Transverse colon (tissue), 4 donors: Measurements from ENCODE around the gene ASTN1. TPM values are rescaled to one million over a fixed set of nuclear protein-coding genes. Genes with fewer than 3 reads are reported as not detected.
A peak's percentile ranks its signal among the peaks of the same experiment; 100 is the strongest.

Experiments used
- DNase-seq: peaks from one replicate; pipeline ENCODE4 v3.0.0-alpha.2; 2019
- H3K27ac ChIP-seq, 4 donors: fragments of 200-600 bp; sonication (generic); 2 replicates each; pipeline ENCODE4 v1.5.1; 2016 to 2018; ENCODE audit warnings: inconsistent platforms in 4 of 4
- H3K27me3 ChIP-seq: fragments of 200-600 bp; sonication (generic); 2 replicates; pipeline ENCODE4 v1.5.1; 2017; ENCODE audit warnings: inconsistent platforms
- H3K36me3 ChIP-seq, 4 donors: fragments of 200-600 bp; sonication (generic); 2 replicates each; pipeline ENCODE4 v1.5.1; 2017 to 2019; ENCODE audit warnings: inconsistent platforms in 4 of 4
- H3K4me1 ChIP-seq, 4 donors: fragments of 200-600 bp; sonication (generic); 2 replicates each; pipeline ENCODE4 v1.5.1; 2017 to 2020; ENCODE audit warnings: inconsistent platforms in 4 of 4
- H3K4me3 ChIP-seq, 4 donors: fragments of 200-600 bp; sonication (generic); 1 replicate in 1 of 4; 2 replicates in 3 of 4; pipeline versions ENCODE4 v1.5.1 to v1.6.1; 2017 to 2019; ENCODE audit warnings: inconsistent platforms in 4 of 4
- H3K9me3 ChIP-seq, 2 donors: fragments of 200-600 bp; sonication (generic); 2 replicates each; pipeline ENCODE4 v1.5.1; 2017 to 2019; ENCODE audit warnings: inconsistent platforms in 2 of 2
- CTCF ChIP-seq, 5 experiments: fragments of 200-600 bp in 3 of 5; fragments of 450-650 bp in 2 of 5; sonication (generic) in 3 of 5; IDR thresholded peaks; 1 replicate in 2 of 5; 2 replicates in 3 of 5; pipeline ENCODE4 v1.5.1; 2016 to 2017; ENCODE audit warnings: antibody characterized with exemption in 5 of 5, inconsistent platforms in 3 of 5, mild to moderate bottlenecking in 2 of 5, moderate library complexity in 1 of 5
- EP300 ChIP-seq: sonication (generic); formaldehyde crosslinking; IDR thresholded peaks from one replicate; pipeline ENCODE4 v1.6.1; 2017; ENCODE audit warnings: antibody characterized with exemption, low read depth
- POLR2A ChIP-seq: fragments of 450-650 bp; IDR thresholded peaks from one replicate; pipeline ENCODE4 v1.6.1; 2016; ENCODE audit warnings: antibody characterized with exemption, mild to moderate bottlenecking, moderate library complexity
- POLR2AphosphoS5 ChIP-seq, 3 donors: sonication (generic); formaldehyde crosslinking; IDR thresholded peaks; one replicate each; pipeline ENCODE4 v1.6.1; 2016; ENCODE audit warnings: antibody characterized with exemption in 3 of 3
- WGBS, 2 donors: methylation state at CpG; one replicate each; pipeline ENCODE4 v1.1.5; 2018; ENCODE audit warnings: low coverage in 1 of 2; 5-methylcytosine and 5-hydroxymethylcytosine counted together
- in situ Hi-C, 4 donors: fragments of 200-750 bp; cut with MboI; loops; one replicate each; pipeline versions ENCODE4 v1.15.0 to v1.15.1; 2017; ENCODE audit warnings: low sequenced_read_pairs in 3 of 4, low pct_ligation_motif_present in 1 of 4, low pct_unique_long_range_greater_than_20kb in 1 of 4
- intact Hi-C: fragments of 100-400 bp; cut with DNase I; formaldehyde crosslinking; loops from one replicate; pipeline ENCODE4 v1.15.1; 2023; ENCODE audit warnings: low total_unique reads
- total RNA-seq, 4 donors: library from RNA; depleted of rRNA; stranded (reverse); fragments of >200 nt; gene quantifications; one replicate each; pipeline ENCODE4 v1.1.0, GENCODE V29; 2016

Gene ASTN1
- total RNA-seq, 4 donors from 2014 or later, result 0.27 to 3.0 (median 0.74) TPM

- Histone ChIP-seq H3K36me3 (no peaks in the 10 kb centered on the region), H3K4me3 (no peak overlapping the region), H3K4me1 (no peaks in the 10 kb centered on the region), H3K27me3 (no peaks in the 10 kb centered on the region), H3K27ac (no peak overlapping the region), H3K9me3 (no peaks in the 10 kb centered on the region)
- no peak for TF ChIP-seq EP300
- 40 to 71% methylated on average over 1 to 3 of the region's 3 CpGs for WGBS, 2 donors
- DNase-seq, result no peak
- intact Hi-C loops, result no loop called here
- in situ Hi-C loops, result loop anchor here (10.0 to 25.0 kb wide), 3 partner anchors 331 to 1052 kb away; no protein-coding TSS in a partner anchor
Observed at GRCh38 chr1:176885341-176885740, 279.2 kb downstream of the ASTN1 start.

GRCh38 chr1:176884911-176885310, 279.6 kb downstream of the ASTN1 start:
- intact Hi-C loops (loop anchor here (5.0 kb wide), 1 partner anchor 508 kb away; no protein-coding TSS in a partner anchor), in situ Hi-C loops (loop anchor here (10.0 to 25.0 kb wide), 3 partner anchors 330 to 1052 kb away; no protein-coding TSS in a partner anchor)
- Histone ChIP-seq H3K27ac (no peak overlapping the region), H3K4me1 (no peaks in the 10 kb centered on the region), H3K4me3 (no peak overlapping the region), H3K36me3 (no peaks in the 10 kb centered on the region), H3K9me3 (no peaks in the 10 kb centered on the region), H3K27me3 (no peaks in the 10 kb centered on the region)
- TF ChIP-seq POLR2A (no peak), EP300 (no peak), CTCF (IDR thresholded peaks at IDR 0.05) (no peak), POLR2AphosphoS5 (IDR thresholded peaks at IDR 0.05) (no peak)
- WGBS, 2 donors, result 60 to 88% methylated on average over 1 of the region's 1 CpG
- no peak for DNase-seq

DNA sequence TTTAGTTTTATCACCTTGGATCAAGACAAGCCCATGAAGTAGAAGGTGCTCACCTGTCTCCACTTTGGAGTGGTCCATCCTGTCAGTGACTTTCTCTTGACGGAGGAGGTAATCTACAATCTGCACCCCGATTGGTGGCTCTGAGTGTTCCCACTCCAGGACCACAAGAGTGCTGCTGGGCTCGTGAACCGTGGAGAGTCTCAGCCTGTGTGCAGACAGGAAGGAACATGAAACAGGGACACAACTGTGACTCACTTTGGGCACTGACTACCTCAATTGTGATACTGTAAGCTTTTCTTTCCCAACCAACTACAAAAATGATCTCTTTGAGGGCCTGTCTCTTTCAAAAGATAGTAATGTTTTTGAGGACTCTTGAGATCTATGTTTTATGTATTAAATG, 280.2 kb downstream of the ASTN1 start:
- in situ Hi-C loops, result loop anchor here (10.0 to 25.0 kb wide), 3 partner anchors 329 to 1053 kb away; no protein-coding TSS in a partner anchor
- Histone ChIP-seq H3K36me3 (no peaks in the 10 kb centered on the region), H3K27me3 (no peaks in the 10 kb centered on the region), H3K27ac (no peak overlapping the region), H3K4me1 (no peaks in the 10 kb centered on the region), H3K9me3 (no peaks in the 10 kb centered on the region), H3K4me3 (no peak overlapping the region)
- intact Hi-C loops, result loop anchor here (5.0 kb wide), 1 partner anchor 507 kb away; no protein-coding TSS in a partner anchor
- 66 to 76% methylated on average over 4 of the region's 4 CpGs for WGBS, 2 donors
- DNase-seq, result no peak
- TF ChIP-seq POLR2AphosphoS5 (IDR thresholded peaks at IDR 0.05), result no peak

GRCh38 chr1:176880955-176881595, 283.4 kb downstream of the ASTN1 start:
- in situ Hi-C loops, result loop anchor here (10.0 to 25.0 kb wide), 3 partner anchors 326 to 1056 kb away; no protein-coding TSS in a partner anchor
- Histone ChIP-seq H3K27ac (no peak overlapping the region), H3K9me3 (no peaks in the 10 kb centered on the region), H3K4me1 (no peaks in the 10 kb centered on the region), H3K27me3 (no peaks in the 10 kb centered on the region), H3K36me3 (no peaks in the 10 kb centered on the region), H3K4me3 (no peak overlapping the region)
- intact Hi-C loops, result loop anchor here (1.0 to 5.0 kb wide), 2 partner anchors 321 to 504 kb away; no protein-coding TSS in a partner anchor
- WGBS, 2 donors, result 15 to 31% methylated on average over 5 to 9 of the region's 9 CpGs
- TF ChIP-seq POLR2AphosphoS5 (IDR thresholded peaks at IDR 0.05) (no peak), EP300 (no peak), CTCF (IDR thresholded peaks at IDR 0.05) (peak; percentile 74 to 83 (median 77)), POLR2A (no peak)
- DNase-seq, result peak; percentile 66

DNA sequence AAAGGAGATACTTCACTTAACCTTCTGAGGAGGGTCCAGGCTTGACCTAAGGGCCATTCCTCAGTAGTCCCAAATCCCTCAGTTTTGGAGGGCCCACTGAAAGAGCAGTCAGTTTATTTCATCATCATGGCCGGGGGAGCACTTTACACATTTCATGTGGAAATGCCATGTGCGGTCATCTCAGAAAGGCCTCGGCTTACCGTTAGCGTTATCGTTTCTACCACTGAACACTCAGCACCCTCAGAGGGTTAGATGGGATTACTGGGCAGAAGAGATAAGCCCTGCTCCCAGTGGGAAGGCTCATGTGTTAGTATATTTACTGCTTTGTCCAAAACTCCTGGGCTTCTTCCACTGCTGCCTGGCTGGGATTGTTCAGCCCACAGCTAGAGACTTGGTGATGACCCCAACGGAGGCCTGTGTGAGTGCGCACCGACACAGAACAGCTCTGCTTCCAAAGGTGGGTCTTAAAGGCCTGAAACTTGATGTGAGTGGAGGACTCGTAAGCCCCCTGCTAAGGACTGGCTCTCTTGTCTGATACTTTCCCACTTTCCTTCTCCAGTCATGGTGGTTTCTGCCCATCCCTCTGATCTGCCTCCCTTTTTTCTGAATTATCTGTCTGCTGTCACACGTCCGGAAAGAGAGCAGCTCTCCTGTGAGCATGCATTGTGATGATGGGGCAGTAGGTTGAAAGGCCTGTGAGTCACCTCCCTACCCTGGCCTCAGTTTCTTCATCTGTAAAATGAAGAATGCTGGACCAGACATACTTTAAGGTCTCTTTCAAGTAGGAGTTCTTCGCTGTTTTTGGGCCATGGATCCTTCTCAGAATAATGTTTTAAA, 284.5 kb downstream of the ASTN1 start:
- in situ Hi-C loops (loop anchor here (10.0 to 25.0 kb wide), 3 partner anchors 325 to 1057 kb away; no protein-coding TSS in a partner anchor), intact Hi-C loops (loop anchor here (5.0 kb wide), 1 partner anchor 503 kb away; no protein-coding TSS in a partner anchor)
- TF ChIP-seq POLR2AphosphoS5 (IDR thresholded peaks at IDR 0.05) (no peak), CTCF (IDR thresholded peaks at IDR 0.05) (no peak), POLR2A (no peak), EP300 (no peak)
- no peak for DNase-seq
- Histone ChIP-seq H3K36me3 (no peaks in the 10 kb centered on the region), H3K4me1 (no peaks in the 10 kb centered on the region), H3K9me3 (no peaks in the 10 kb centered on the region), H3K27ac (no peak overlapping the region), H3K4me3 (no peak overlapping the region), H3K27me3 (no peaks in the 10 kb centered on the region)
- WGBS, 2 donors, result 76 to 88% methylated on average over 4 to 13 of the region's 13 CpGs
